Endothelial cell of umbilical vein (primary cell): ENCODE measurements around the gene RUSF1. TPM values are rescaled to one million over a fixed set of nuclear protein-coding genes. Genes with fewer than 3 reads are reported as not detected.

Source experiments
- BruUV-seq: library from RNA; stranded (reverse); fragments of 400-500 nt; replicated peaks from 2 replicates; lab custom pipeline; 2021; lab: Mats Ljungman, UMichigan
- CTCF ChIA-PET: fragments of 300-600, 350-600 bp; sonication (Branson Sonifier 250); formaldehyde crosslinking; loops from one replicate; lab custom pipeline; 2021; ENCODE audit warnings: antibody characterized with exemption, inconsistent platforms; lab: Charles Lee
- POLR2A ChIA-PET: fragments of 300-600, 350-600 bp; sonication (Branson Sonifier 250); formaldehyde crosslinking; loops from one replicate; lab custom pipeline; 2021; ENCODE audit warnings: antibody characterized with exemption, inconsistent platforms; lab: Charles Lee
- DNase-seq: peaks from one replicate; pipeline ENCODE4 v3.0.0-alpha.2; 2011; ENCODE audit warnings: low read depth, low spot score
- FAIRE-seq: peaks from 2 replicates; lab custom pipeline; 2011; peaks lifted over from hg19 to GRCh38; lab: Jason Lieb, UNC
- H2AFZ ChIP-seq: 2 replicates; pipeline ENCODE4 v1.6.0; 2012; ENCODE audit warnings: low read depth, low read length, control low read depth, inconsistent platforms
- H3K27ac ChIP-seq: 2 replicates; pipeline ENCODE4 v1.5.1; 2011; ENCODE audit warnings: low read depth, mild to moderate bottlenecking, control low read depth, low read length, moderate library complexity; ENCODE audit not compliant: insufficient read depth
- H3K27me3 ChIP-seq, 2 experiments: 2 replicates each; pipeline versions ENCODE4 v1.6.0 to v1.6.1; 2011; ENCODE audit warnings: low read length in 2 of 2, mixed read lengths in 1 of 2; ENCODE audit not compliant: control insufficient read depth in 2 of 2, insufficient read depth in 2 of 2
- H3K36me3 ChIP-seq, 2 experiments: 2 replicates in 1 of 2; 3 replicates in 1 of 2; pipeline ENCODE4 v1.5.1; 2011; ENCODE audit warnings: low read length in 2 of 2, mild to moderate bottlenecking in 1 of 2, moderate library complexity in 1 of 2; ENCODE audit not compliant: control insufficient read depth in 2 of 2, insufficient read depth in 2 of 2; ENCODE audit errors: extremely low read depth in 1 of 2
- H3K4me1 ChIP-seq: 3 replicates; pipeline ENCODE4 v1.5.1; 2011; ENCODE audit warnings: mild to moderate bottlenecking, low read length; ENCODE audit not compliant: control insufficient read depth, insufficient read depth; ENCODE audit errors: extremely low read depth
- H3K4me2 ChIP-seq: 2 replicates; pipeline ENCODE4 v1.6.1; 2011; ENCODE audit warnings: low read length, control low read depth, mixed read lengths; ENCODE audit not compliant: insufficient read depth
- H3K4me3 ChIP-seq, 3 experiments: fragments of 200-600 bp in 1 of 3; sonication (generic), shearing (Covaris generic) in 1 of 3; replicated peaks in 1 of 3; 2 replicates each; pipeline ENCODE4 v1.5.1; 2011 to 2016; ENCODE audit warnings: control low read depth in 3 of 3, low read length in 3 of 3, mild to moderate bottlenecking in 2 of 3, inconsistent platforms in 1 of 3, low read depth in 1 of 3, moderate library complexity in 1 of 3; ENCODE audit not compliant: insufficient read depth in 1 of 3
- H3K79me2 ChIP-seq: 2 replicates; pipeline ENCODE4 v1.6.0; 2012; ENCODE audit warnings: low read length, inconsistent platforms; ENCODE audit not compliant: control insufficient read depth, insufficient read depth
- H3K9ac ChIP-seq: replicated peaks from 2 replicates; pipeline ENCODE3; 2011; ENCODE audit warnings: low read length, control low read depth; ENCODE audit not compliant: insufficient read depth; ENCODE audit errors: extremely low read depth
- H3K9me1 ChIP-seq: replicated peaks from 3 replicates; pipeline ENCODE4 v1.6.0; 2011; ENCODE audit warnings: mild to moderate bottlenecking, low read length; ENCODE audit not compliant: control insufficient read depth, insufficient read depth; ENCODE audit errors: extremely low read depth
- H3K9me3 ChIP-seq: replicated peaks from 2 replicates; pipeline ENCODE4 v1.5.1; 2012; ENCODE audit warnings: low read length, inconsistent platforms; ENCODE audit not compliant: control insufficient read depth, insufficient read depth
- H4K20me1 ChIP-seq: replicated peaks from 2 replicates; pipeline ENCODE3; 2011; ENCODE audit warnings: mild to moderate bottlenecking, low read length; ENCODE audit not compliant: control insufficient read depth, insufficient read depth; ENCODE audit errors: extremely low read depth
- CTCF ChIP-seq, 2 donors: IDR thresholded peaks; 1 replicate in 1 of 2; 2 replicates in 1 of 2; pipeline ENCODE4 v1.5.1; 2011; ENCODE audit warnings: low read length in 2 of 2, mild to moderate bottlenecking in 2 of 2, moderate library complexity in 2 of 2, control low read depth in 1 of 2, inconsistent platforms in 1 of 2, low read depth in 1 of 2; ENCODE audit not compliant: insufficient read depth in 1 of 2; ENCODE audit errors: extremely low read depth in 1 of 2
- EZH2 ChIP-seq: IDR thresholded peaks from 2 replicates; pipeline ENCODE4 v1.6.1; 2012; ENCODE audit warnings: borderline replicate concordance, low read depth, mild to moderate bottlenecking, moderate library complexity, low read length, inconsistent platforms; ENCODE audit not compliant: severe bottlenecking
- FOS ChIP-seq: IDR thresholded peaks from 2 replicates; pipeline ENCODE4 v1.6.1; 2011; ENCODE audit warnings: mild to moderate bottlenecking, low read length, moderate library complexity, borderline replicate concordance; ENCODE audit not compliant: insufficient read depth
- GATA2 ChIP-seq: IDR thresholded peaks from 2 replicates; pipeline ENCODE4 v1.7.0; 2011; ENCODE audit warnings: low read depth, mild to moderate bottlenecking, moderate library complexity, mixed read lengths, low read length; ENCODE audit not compliant: insufficient read length, insufficient read depth
- JUN ChIP-seq: IDR thresholded peaks from 2 replicates; pipeline ENCODE4 v1.6.1; 2011; ENCODE audit warnings: borderline replicate concordance, low read depth; ENCODE audit not compliant: insufficient read length, insufficient read depth
- MAX ChIP-seq: IDR thresholded peaks from 2 replicates; pipeline ENCODE4 v1.6.1; 2011; ENCODE audit not compliant: insufficient read depth, insufficient read length
- MYC ChIP-seq: IDR thresholded peaks from one replicate; pipeline ENCODE4 v1.6.1; 2011; ENCODE audit warnings: mild to moderate bottlenecking, low read depth, low read length
- POLR2A ChIP-seq: IDR thresholded peaks from 2 replicates; pipeline ENCODE4 v1.6.1; 2012; ENCODE audit warnings: low read depth, mild to moderate bottlenecking, control low read depth, low read length
- POLR2AphosphoS5 ChIP-seq: IDR thresholded peaks from 2 replicates; pipeline ENCODE4 v1.6.1; 2012; ENCODE audit warnings: low read depth, mild to moderate bottlenecking, control low read depth, low read length, moderate library complexity; ENCODE audit not compliant: insufficient read depth
- dilution Hi-C: fragments of 300-500 bp; cut with MboI; formaldehyde crosslinking; loops from one replicate; pipeline ENCODE4 v1.15.0; 2019; ENCODE audit warnings: low sequenced_read_pairs; ENCODE audit not compliant: extremely low pct_ligation_motif_present
- intact Hi-C: fragments of 100-400 bp; cut with micrococcal nuclease; formaldehyde crosslinking; loops from one replicate; pipeline ENCODE4 v1.10.0; 2022
- polyA plus RNA-seq, 4 experiments: library from polyadenylated mRNA; depleted of rRNA in 3 of 4; stranded (reverse) in 3 of 4; unstranded in 1 of 4; fragments of >200 nt; gene quantifications; 2 replicates each; pipeline versions ENCODE4 v1.2.1 to v1.2.3, GENCODE V29; 2011 to 2012; ENCODE audit warnings: missing spikeins in 1 of 4
- total RNA-seq: library from RNA; stranded (reverse); gene quantifications from 2 replicates; pipeline ENCODE4 v1.2.3, GENCODE V29; 2021

The RUSF1 gene
- total and polyA plus RNA-seq, 2 donors (not counting 3 experiments of a cell fraction or from before 2014, with no cell fraction given) = 36.4 to 40.3 TPM

DNA sequence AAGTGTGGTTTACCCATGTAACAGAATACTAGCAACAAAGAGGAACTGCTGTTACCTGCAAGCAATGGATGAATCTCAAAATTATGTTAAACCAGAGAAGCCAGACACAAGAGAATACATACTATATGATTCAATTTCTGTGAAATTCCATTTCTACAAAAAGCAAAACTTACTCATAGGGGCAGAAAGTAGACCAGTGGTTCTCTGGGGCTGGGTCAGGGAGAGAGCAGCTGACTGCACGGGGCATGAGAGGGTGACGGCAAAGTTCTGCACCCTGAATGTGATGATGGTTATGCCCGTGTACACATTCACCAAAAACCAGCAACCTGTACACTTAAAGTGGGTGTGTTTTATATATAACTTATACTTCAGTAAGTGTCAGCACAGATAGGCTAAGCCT lies 68.7 kb downstream of the RUSF1 start:
- no TSS peak for BruUV-seq
- POLR2A ChIA-PET = interaction anchor here (1.1 kb wide), 1 partner anchor 323 kb away, joined by 3 read pairs; no protein-coding TSS in a partner anchor
- CTCF ChIA-PET = interaction anchor here (1.2 to 2.4 kb wide), 2 partner anchors 9 to 455 kb away, joined by 6 to 7 read pairs; no protein-coding TSS in a partner anchor

More for the DNA sequence above, 68.7 kb downstream of the RUSF1 start:
- H3K9ac ChIP-seq = no peak overlapping the region
- H3K4me2 ChIP-seq = no peak overlapping the region
- H4K20me1 ChIP-seq = no peaks in the 10 kb centered on the region
- H3K36me3 ChIP-seq = no peaks in the 10 kb centered on the region
- no peaks in the 10 kb centered on the region for H3K79me2 ChIP-seq
- TF ChIP-seq GATA2 (no peak), MYC (no peak), FOS (no peak), CTCF (IDR thresholded peaks at IDR 0.05; ENCODE audit: extremely low read depth in 1 of 2, insufficient read depth in 1 of 2, low read depth in 1 of 2, low read length in 2 of 2) (no peak), POLR2A (no peak), JUN (no peak), MAX (no peak), EZH2 (no peak), POLR2AphosphoS5 (no peak)
- no peak for FAIRE-seq
- H3K9me3 ChIP-seq = no peaks in the 10 kb centered on the region
- intact Hi-C loops (no loop called here), dilution Hi-C loops (no loop called here)
- DNase-seq = no peak
- no peak overlapping the region for H3K27ac ChIP-seq
- no peak overlapping the region for H3K4me3 ChIP-seq
- H3K4me1 ChIP-seq = no peaks in the 10 kb centered on the region
- no peak overlapping the region for H2AFZ ChIP-seq
- no peaks in the 10 kb centered on the region for H3K9me1 ChIP-seq
- peaks cover 3 to 11% of the 10 kb centered on the region in 2 experiments for H3K27me3 ChIP-seq

Other genes starting within 250 kb of the RUSF1 start
- not detected in 2 replicates for gene ITGAM, start 248.4 kb downstream of the RUSF1 start, total RNA-seq
- not detected in 2 replicates for gene ITGAM, start 248.4 kb downstream of the RUSF1 start, polyA plus RNA-seq
- gene ITGAX, start 153.2 kb downstream of the RUSF1 start, total RNA-seq = 0.72 and 1.4 TPM in 2 replicates
- 0.10 and 0.18 TPM in 2 replicates for gene ITGAX, start 153.2 kb downstream of the RUSF1 start, polyA plus RNA-seq
- not detected in 2 replicates for gene ITGAD, start 115.1 kb downstream of the RUSF1 start, total RNA-seq
- gene ITGAD, start 115.1 kb downstream of the RUSF1 start, polyA plus RNA-seq = not detected in 2 replicates
- gene COX6A2, start 80.0 kb downstream of the RUSF1 start, total RNA-seq = not detected in 2 replicates
- gene COX6A2, start 80.0 kb downstream of the RUSF1 start, polyA plus RNA-seq = not detected in 2 replicates
- 0.16 and 0.24 TPM in 2 replicates for gene ZNF843, start 65.6 kb downstream of the RUSF1 start, total RNA-seq
- 0.14 and 0.41 TPM in 2 replicates for gene ZNF843, start 65.6 kb downstream of the RUSF1 start, polyA plus RNA-seq
- gene ARMC5, start 48.9 kb downstream of the RUSF1 start, total RNA-seq = 17.3 and 17.9 TPM in 2 replicates
- gene ARMC5, start 48.9 kb downstream of the RUSF1 start, polyA plus RNA-seq = 17.3 and 18.8 TPM in 2 replicates
- 115 and 123 TPM in 2 replicates for gene TGFB1I1, start 36.2 kb downstream of the RUSF1 start, total RNA-seq
- gene TGFB1I1, start 36.2 kb downstream of the RUSF1 start, polyA plus RNA-seq = 73.3 and 73.7 TPM in 2 replicates
- not detected in 2 replicates for gene SLC5A2, start 25.3 kb downstream of the RUSF1 start, total RNA-seq
- gene SLC5A2, start 25.3 kb downstream of the RUSF1 start, polyA plus RNA-seq = 0.03 TPM in 1 of 2 replicates, not detected in the other
- gene AHSP, start 19.5 kb upstream of the RUSF1 start, total RNA-seq = not detected in 2 replicates
- not detected in 2 replicates for gene AHSP, start 19.5 kb upstream of the RUSF1 start, polyA plus RNA-seq